ENCODE results near the gene DPPA3. TPM values are rescaled to one million over a fixed set of nuclear protein-coding genes. Genes with fewer than 3 reads are reported as not detected.

DPPA3 gene
- total RNA-seq, 2 donors from 2014 or later, result not detected

DNA sequence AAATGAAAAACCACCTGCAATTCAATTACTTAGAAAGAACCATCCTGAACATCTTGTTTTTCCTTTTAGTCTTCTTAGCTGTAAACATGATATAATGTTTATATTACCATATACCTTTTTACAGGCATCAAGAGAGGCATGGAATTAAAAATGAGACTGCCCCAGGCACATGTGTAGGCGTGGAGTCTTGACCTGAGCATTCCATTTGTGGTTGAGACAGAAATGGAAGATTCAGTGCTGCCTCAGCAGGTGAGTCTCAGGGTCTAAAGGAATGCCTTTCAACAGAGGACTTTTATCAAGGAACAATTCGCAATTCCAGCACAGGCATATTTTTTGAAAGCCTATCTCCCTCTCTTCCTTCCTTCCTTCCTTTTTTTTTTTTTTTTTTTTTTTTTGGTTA is 45.8 kb downstream of the DPPA3 start:
- ATAC-seq, result no peak

DNA sequence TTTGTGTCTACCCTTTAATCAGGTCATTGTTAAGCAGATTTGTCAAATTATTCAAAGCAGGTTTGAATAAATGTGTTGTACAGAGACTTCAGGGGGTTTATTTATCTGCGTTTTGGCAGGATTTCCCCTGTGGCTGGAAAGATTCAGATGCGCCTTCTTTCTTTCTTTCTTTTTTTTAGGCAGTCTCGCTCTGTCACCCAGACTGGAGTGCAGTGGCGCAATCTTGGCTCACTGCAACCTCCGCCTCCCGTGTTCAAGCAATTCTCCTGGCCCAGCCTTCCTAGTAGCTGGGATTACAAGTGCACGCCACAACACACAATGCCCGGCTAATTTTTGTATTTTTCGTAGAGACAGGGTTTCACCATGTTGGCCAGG is 47.5 kb downstream of the DPPA3 start:
- intact Hi-C loops (cut with DNase I), result no loop called here
- no peaks in the 10 kb centered on the region for H3K9me3 ChIP-seq
- no peak overlapping the region for H3K4me3 ChIP-seq
- TF ChIP-seq, protein P1, sequence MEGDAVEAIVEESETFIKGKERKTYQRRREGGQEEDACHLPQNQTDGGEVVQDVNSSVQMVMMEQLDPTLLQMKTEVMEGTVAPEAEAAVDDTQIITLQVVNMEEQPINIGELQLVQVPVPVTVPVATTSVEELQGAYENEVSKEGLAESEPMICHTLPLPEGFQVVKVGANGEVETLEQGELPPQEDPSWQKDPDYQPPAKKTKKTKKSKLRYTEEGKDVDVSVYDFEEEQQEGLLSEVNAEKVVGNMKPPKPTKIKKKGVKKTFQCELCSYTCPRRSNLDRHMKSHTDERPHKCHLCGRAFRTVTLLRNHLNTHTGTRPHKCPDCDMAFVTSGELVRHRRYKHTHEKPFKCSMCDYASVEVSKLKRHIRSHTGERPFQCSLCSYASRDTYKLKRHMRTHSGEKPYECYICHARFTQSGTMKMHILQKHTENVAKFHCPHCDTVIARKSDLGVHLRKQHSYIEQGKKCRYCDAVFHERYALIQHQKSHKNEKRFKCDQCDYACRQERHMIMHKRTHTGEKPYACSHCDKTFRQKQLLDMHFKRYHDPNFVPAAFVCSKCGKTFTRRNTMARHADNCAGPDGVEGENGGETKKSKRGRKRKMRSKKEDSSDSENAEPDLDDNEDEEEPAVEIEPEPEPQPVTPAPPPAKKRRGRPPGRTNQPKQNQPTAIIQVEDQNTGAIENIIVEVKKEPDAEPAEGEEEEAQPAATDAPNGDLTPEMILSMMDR (IDR thresholded peaks at IDR 0.05), result no peak
- TF ChIP-seq POLR2A (IDR thresholded peaks at IDR 0.05), result no peak
- no peaks in the 10 kb centered on the region for H3K36me3 ChIP-seq (replicated peaks in 1 of 2; ENCODE audit: insufficient read depth in 1 of 2, low read depth in 2 of 2)
- WGBS, 2 donors, result 54 to 68% methylated on average over 9 of the region's 9 CpGs
- ATAC-seq (no peak), DNase-seq (no peak)
- no peak overlapping the region for H3K27ac ChIP-seq
- no peaks in the 10 kb centered on the region for H3K27me3 ChIP-seq
- H3K4me1 ChIP-seq, result no peaks in the 10 kb centered on the region

More for the DNA sequence above, 45.8 kb downstream of the DPPA3 start:
- Histone ChIP-seq H3K36me3 (replicated peaks in 1 of 2; ENCODE audit: insufficient read depth in 1 of 2, low read depth in 2 of 2) (no peaks in the 10 kb centered on the region), H3K4me3 (no peak overlapping the region), H3K27ac (no peak overlapping the region), H3K4me1 (no peaks in the 10 kb centered on the region), H3K9me3 (no peaks in the 10 kb centered on the region), H3K27me3 (no peaks in the 10 kb centered on the region)
- 51 to 54% methylated on average over 2 of the region's 2 CpGs for WGBS, 2 donors
- DNase-seq, result no peak
- TF ChIP-seq, protein P1 (IDR thresholded peaks at IDR 0.05), result no peak
- TF ChIP-seq POLR2A (IDR thresholded peaks at IDR 0.05), result no peak
- intact Hi-C loops (cut with DNase I), result no loop called here

Other genes starting within 250 kb of the DPPA3 start
- gene CD163, start 207.7 kb upstream of the DPPA3 start, total RNA-seq, result 10 to 100 TPM; 19.4 to 85.6 TPM
- under 1 TPM in 1 of 2 donors, not detected in 1; 0.52 TPM for gene APOBEC1, start 45.5 kb upstream of the DPPA3 start, total RNA-seq
- not detected for gene GDF3, start 15.7 kb upstream of the DPPA3 start, total RNA-seq
- not detected for gene CLEC4C, start 35.9 kb downstream of the DPPA3 start, total RNA-seq
- not detected for gene NANOGNB, start 53.8 kb downstream of the DPPA3 start, total RNA-seq
- gene NANOG, start 78.0 kb downstream of the DPPA3 start, total RNA-seq, result 1 to 10 TPM in 1 of 2 donors, under 1 TPM in 1; 0.66 to 2.3 TPM
- gene SLC2A14, start 161.5 kb downstream of the DPPA3 start, total RNA-seq, result 1 to 10 TPM; 3.6 to 8.6 TPM
- gene SLC2A3, start 224.8 kb downstream of the DPPA3 start, total RNA-seq, result 1 to 10 TPM; 6.6 to 9.6 TPM

Measured in body of pancreas (tissue), 4 donors.